OCI-LY1 (cell line): ENCODE data around the gene FBLN7.

Experiments used
- EZH2 ChIP-seq: fragments of 200-600 bp; sonication (generic), shearing (Covaris generic); IDR thresholded peaks from 2 replicates; pipeline ENCODE4 v1.8.0; 2017; ENCODE audit warnings: borderline replicate concordance, mixed run types, mild to moderate bottlenecking, antibody characterized with exemption, low read length, moderate library complexity, mixed read lengths
- TF ChIP-seq, protein P1 (sequence below): fragments of 200-600 bp; sonication (generic), shearing (Covaris generic); IDR thresholded peaks from 2 replicates; pipeline ENCODE4 v1.5.1; 2017; ENCODE audit warnings: mild to moderate bottlenecking, antibody characterized with exemption, low read length, moderate library complexity, mixed read lengths

DNA sequence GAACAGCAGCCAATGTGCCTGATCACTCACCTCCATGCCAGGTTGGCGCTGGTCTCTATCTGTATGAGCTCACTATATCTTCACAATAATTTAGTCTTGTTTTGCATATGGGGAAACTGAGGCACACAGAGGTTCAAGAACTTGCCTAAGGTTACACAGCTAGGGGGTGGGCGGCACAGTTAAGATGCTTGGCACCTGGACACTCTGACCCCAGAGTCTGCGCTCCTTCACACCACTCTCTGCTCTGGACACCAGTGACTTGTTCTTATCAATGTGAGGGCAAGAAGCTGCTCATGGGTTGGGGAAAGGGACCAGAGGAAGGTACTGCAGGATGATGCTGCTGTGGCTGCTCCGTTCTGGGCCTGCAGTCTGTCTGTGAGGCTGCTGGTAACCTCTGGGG is 27.1 kb downstream of the FBLN7 start:
- TF ChIP-seq, protein P1, sequence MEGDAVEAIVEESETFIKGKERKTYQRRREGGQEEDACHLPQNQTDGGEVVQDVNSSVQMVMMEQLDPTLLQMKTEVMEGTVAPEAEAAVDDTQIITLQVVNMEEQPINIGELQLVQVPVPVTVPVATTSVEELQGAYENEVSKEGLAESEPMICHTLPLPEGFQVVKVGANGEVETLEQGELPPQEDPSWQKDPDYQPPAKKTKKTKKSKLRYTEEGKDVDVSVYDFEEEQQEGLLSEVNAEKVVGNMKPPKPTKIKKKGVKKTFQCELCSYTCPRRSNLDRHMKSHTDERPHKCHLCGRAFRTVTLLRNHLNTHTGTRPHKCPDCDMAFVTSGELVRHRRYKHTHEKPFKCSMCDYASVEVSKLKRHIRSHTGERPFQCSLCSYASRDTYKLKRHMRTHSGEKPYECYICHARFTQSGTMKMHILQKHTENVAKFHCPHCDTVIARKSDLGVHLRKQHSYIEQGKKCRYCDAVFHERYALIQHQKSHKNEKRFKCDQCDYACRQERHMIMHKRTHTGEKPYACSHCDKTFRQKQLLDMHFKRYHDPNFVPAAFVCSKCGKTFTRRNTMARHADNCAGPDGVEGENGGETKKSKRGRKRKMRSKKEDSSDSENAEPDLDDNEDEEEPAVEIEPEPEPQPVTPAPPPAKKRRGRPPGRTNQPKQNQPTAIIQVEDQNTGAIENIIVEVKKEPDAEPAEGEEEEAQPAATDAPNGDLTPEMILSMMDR: no peak
- TF ChIP-seq EZH2: no peak
